ENCODE measurements around the gene SQSTM1. TPM values are rescaled to one million over a fixed set of nuclear protein-coding genes. Genes with fewer than 3 reads are reported as not detected.
"Not testable (repeated sequence)": the region's sequence is repeated elsewhere in the genome, so short reads cannot be mapped to it uniquely, and the experiment has no call there.

Gene SQSTM1
- polyA plus RNA-seq, 4 donors: 135 to 217 (median 172) TPM

DNA sequence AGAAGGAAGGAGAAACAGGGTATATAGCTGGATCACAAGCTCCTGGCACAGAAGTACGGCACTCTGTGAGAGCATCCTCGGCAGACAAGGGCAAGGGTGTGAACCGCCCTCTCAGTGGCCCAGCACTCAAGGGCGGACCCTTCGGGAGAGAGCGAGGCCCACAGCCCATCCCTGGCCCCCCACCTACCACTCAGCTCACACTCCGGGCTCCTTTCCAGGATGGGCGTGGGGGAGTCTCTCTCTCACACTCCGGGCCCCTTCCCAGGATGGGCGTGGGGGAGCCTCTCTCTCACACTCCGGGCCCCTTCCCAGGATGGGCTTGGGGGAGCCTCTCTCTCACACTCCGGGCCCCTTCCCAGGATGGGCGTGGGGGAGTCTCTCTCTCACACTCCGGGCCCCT is 50.8 kb downstream of the SQSTM1 start:
- not testable (repeated sequence) for H3K4me3 ChIP-seq (ENCODE audit: low read depth in 1 of 3, low read length in 3 of 3); H3K27ac ChIP-seq (ENCODE audit: low read depth in 1 of 3, low read length in 2 of 3); H3K4me1 ChIP-seq (ENCODE audit: control insufficient read depth in 3 of 3, insufficient read depth in 2 of 3, low read depth in 1 of 3, low read length in 2 of 3); H3K27me3 ChIP-seq (ENCODE audit: control insufficient read depth in 3 of 3, insufficient read depth in 3 of 3, low read length in 3 of 3); H3K9me3 ChIP-seq (ENCODE audit: control insufficient read depth in 2 of 2, insufficient read depth in 1 of 2, low read depth in 1 of 2, low read length in 1 of 2); FAIRE-seq; DNase-seq
- H3K36me3 ChIP-seq (ENCODE audit: control insufficient read depth in 3 of 3, insufficient read depth in 2 of 3, low read depth in 1 of 3, low read length in 3 of 3): peaks cover 18 to 94% (median 19%) of the 10 kb centered on the region in 3 donors
- 91 to 95% (median 92%) methylated on average over 12 to 14 of the region's 14 CpGs for WGBS, 3 donors

DNA sequence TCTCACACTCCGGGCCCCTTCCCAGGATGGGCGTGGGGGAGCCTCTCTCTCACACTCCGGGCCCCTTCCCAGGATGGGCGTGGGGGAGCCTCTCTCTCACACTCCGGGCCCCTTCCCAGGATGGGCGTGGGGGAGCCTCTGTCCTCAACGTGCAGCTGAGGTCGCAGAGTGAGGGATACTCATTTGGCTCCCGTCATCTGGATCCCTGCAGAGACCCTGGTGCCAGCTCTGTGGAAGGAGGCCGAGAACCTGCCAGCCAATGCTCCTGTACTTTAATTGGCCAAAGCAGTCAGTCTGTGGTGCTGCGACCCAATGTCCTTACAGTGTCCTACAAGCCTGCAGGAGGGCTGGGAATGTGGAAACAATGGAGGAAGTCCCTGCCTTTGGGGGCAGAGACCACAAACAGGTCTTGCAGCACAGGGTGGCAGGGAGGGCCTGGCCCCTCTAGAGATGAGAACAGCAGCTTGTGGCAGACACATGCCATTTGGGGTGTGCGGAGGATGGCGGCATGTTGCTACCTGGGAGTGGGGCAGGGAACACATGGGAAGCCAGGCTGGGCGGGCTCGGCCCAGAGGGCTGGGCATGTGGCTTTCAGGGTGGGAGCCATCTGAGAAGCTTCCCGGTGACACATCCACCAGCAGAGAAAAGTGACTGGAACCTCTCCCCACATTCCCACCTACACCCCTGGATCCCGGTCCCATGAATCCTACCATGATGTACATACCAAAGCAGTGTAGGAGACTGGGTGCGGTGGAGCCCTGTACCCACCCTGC is 51.5 kb downstream of the SQSTM1 start:
- no peak overlapping the region for H3K27ac ChIP-seq (ENCODE audit: low read depth in 1 of 3, low read length in 2 of 3)
- 94 to 97% (median 96%) methylated on average over 14 to 16 of the region's 18 CpGs for WGBS, 3 donors
- FAIRE-seq: no peak
- no peak overlapping the region for H3K4me3 ChIP-seq (ENCODE audit: low read depth in 1 of 3, low read length in 3 of 3)
- no peaks in the 10 kb centered on the region for H3K27me3 ChIP-seq (ENCODE audit: control insufficient read depth in 3 of 3, insufficient read depth in 3 of 3, low read length in 3 of 3)
- no peak for DNase-seq
- no peaks in the 10 kb centered on the region for H3K4me1 ChIP-seq (ENCODE audit: control insufficient read depth in 3 of 3, insufficient read depth in 2 of 3, low read depth in 1 of 3, low read length in 2 of 3)
- peaks cover 18 to 92% (median 18%) of the 10 kb centered on the region in 3 donors for H3K36me3 ChIP-seq (ENCODE audit: control insufficient read depth in 3 of 3, insufficient read depth in 2 of 3, low read depth in 1 of 3, low read length in 3 of 3)
- H3K9me3 ChIP-seq (ENCODE audit: control insufficient read depth in 2 of 2, insufficient read depth in 1 of 2, low read depth in 1 of 2, low read length in 1 of 2): no peaks in the 10 kb centered on the region

DNA sequence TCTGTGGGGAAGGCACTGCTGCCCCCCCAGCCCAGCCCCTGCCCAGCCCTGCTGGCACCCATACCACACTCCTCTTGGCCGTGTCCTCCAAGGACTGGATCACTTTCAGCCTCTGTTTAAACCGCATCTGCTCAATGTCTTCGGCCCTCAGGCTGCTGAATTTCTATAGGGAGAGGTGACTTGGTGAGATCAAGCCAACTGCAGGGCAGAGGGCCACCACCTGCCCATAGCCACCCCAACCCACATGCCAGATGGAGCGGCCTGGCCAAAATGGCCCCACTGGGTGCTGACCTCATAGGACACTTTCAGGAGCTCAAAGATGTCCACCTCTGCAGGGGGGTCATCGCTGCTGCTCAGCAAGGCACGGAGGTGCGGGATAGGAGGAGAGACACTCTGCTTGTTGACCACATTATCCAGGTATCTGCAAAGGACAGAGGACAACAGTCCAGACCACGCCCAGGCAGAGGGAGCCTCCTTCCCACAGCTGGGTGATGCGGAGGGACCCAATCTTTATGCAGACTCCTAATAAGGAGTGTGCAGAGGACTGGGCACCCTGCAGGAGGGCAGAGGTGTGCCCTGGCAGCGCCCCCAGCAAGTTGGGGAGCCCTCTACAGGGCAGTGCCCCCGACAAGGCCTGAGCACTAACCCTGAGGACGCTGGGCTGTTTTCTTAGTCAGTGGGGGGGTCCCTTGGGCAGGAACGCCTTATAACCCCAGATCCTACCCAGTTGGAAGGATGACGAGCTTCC is 52.3 kb downstream of the SQSTM1 start:
- no peak overlapping the region for H3K27ac ChIP-seq (ENCODE audit: low read depth in 1 of 3, low read length in 2 of 3)
- WGBS, 3 donors: 89 to 92% (median 92%) methylated on average over 14 of the region's 14 CpGs
- no peaks in the 10 kb centered on the region for H3K27me3 ChIP-seq (ENCODE audit: control insufficient read depth in 3 of 3, insufficient read depth in 3 of 3, low read length in 3 of 3)
- no peaks in the 10 kb centered on the region for H3K4me1 ChIP-seq (ENCODE audit: control insufficient read depth in 3 of 3, insufficient read depth in 2 of 3, low read depth in 1 of 3, low read length in 2 of 3)
- no peak overlapping the region for H3K4me3 ChIP-seq (ENCODE audit: low read depth in 1 of 3, low read length in 3 of 3)
- no peaks in the 10 kb centered on the region for H3K9me3 ChIP-seq (ENCODE audit: control insufficient read depth in 2 of 2, insufficient read depth in 1 of 2, low read depth in 1 of 2, low read length in 1 of 2)
- DNase-seq (no peak), FAIRE-seq (no peak)
- H3K36me3 ChIP-seq (ENCODE audit: control insufficient read depth in 3 of 3, insufficient read depth in 2 of 3, low read depth in 1 of 3, low read length in 3 of 3): peaks cover 15 to 88% (median 15%) of the 10 kb centered on the region in 3 donors

DNA sequence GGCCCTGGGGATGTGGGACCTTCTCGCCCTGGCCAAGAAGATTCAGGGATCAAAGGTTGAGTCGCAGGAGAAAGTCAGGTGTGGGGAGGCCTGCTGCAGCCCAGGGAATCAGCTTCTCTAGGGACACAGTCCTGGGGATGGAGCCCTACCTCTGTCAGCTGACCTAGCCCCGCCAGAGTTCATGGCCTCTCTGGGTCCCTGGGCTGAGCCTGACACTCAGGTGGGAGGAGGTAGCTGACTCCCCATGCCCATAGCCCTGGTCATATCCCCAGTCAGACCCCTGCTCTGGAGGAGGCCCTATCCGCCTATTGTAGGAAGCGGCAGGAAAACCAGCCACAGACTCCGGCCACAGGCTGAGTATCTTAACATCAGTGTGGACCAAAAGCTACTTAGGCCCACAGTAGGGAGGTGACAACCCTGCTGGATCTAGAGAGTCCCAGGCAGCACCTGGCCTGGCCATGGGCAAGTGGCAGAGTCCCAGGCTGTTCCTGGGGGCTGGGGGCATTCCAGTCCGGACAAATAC is 52.9 kb downstream of the SQSTM1 start:
- DNase-seq (no peak), FAIRE-seq (no peak)
- no peaks in the 10 kb centered on the region for H3K9me3 ChIP-seq (ENCODE audit: control insufficient read depth in 2 of 2, insufficient read depth in 1 of 2, low read depth in 1 of 2, low read length in 1 of 2)
- H3K4me3 ChIP-seq (ENCODE audit: low read depth in 1 of 3, low read length in 3 of 3): no peak overlapping the region
- WGBS, 3 donors: 86 to 90% (median 87%) methylated on average over 7 of the region's 7 CpGs
- no peaks in the 10 kb centered on the region for H3K27me3 ChIP-seq (ENCODE audit: control insufficient read depth in 3 of 3, insufficient read depth in 3 of 3, low read length in 3 of 3)
- no peaks in the 10 kb centered on the region for H3K4me1 ChIP-seq (ENCODE audit: control insufficient read depth in 3 of 3, insufficient read depth in 2 of 3, low read depth in 1 of 3, low read length in 2 of 3)
- no peak overlapping the region for H3K27ac ChIP-seq (ENCODE audit: low read depth in 1 of 3, low read length in 2 of 3)
- H3K36me3 ChIP-seq (ENCODE audit: control insufficient read depth in 3 of 3, insufficient read depth in 2 of 3, low read depth in 1 of 3, low read length in 3 of 3): peaks cover 21 to 88% (median 22%) of the 10 kb centered on the region in 3 donors

DNA sequence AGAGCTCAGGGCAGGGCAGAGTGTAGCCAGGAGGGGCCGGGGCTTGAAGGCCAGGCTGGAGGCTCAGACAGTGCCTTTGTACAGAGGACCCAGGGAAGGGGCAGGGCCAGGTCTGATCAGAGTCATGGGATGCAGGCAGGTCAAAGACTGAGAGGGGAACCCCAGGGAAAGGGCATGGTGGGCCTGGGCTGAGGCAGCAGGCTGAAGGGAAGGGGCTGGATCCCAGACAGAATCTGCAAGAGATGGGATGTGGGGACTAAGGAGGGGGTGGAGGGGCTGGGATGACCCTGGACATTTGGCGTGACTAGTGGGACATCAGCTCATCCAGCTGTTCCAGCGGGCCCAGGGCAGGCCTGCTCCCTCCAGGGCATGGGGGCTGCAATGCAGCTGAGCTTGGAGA is 53.4 kb downstream of the SQSTM1 start:
- no peak for DNase-seq
- WGBS, 3 donors: 97 to 100% (median 98%) methylated on average over 3 of the region's 3 CpGs
- H3K9me3 ChIP-seq (ENCODE audit: control insufficient read depth in 2 of 2, insufficient read depth in 1 of 2, low read depth in 1 of 2, low read length in 1 of 2): no peaks in the 10 kb centered on the region
- H3K36me3 ChIP-seq (ENCODE audit: control insufficient read depth in 3 of 3, insufficient read depth in 2 of 3, low read depth in 1 of 3, low read length in 3 of 3): peaks cover 21 to 88% (median 22%) of the 10 kb centered on the region in 3 donors
- FAIRE-seq: no peak
- no peak overlapping the region for H3K27ac ChIP-seq (ENCODE audit: low read depth in 1 of 3, low read length in 2 of 3)
- H3K4me3 ChIP-seq (ENCODE audit: low read depth in 1 of 3, low read length in 3 of 3): no peak overlapping the region
- no peaks in the 10 kb centered on the region for H3K27me3 ChIP-seq (ENCODE audit: control insufficient read depth in 3 of 3, insufficient read depth in 3 of 3, low read length in 3 of 3)
- H3K4me1 ChIP-seq (ENCODE audit: control insufficient read depth in 3 of 3, insufficient read depth in 2 of 3, low read depth in 1 of 3, low read length in 2 of 3): no peaks in the 10 kb centered on the region

DNA sequence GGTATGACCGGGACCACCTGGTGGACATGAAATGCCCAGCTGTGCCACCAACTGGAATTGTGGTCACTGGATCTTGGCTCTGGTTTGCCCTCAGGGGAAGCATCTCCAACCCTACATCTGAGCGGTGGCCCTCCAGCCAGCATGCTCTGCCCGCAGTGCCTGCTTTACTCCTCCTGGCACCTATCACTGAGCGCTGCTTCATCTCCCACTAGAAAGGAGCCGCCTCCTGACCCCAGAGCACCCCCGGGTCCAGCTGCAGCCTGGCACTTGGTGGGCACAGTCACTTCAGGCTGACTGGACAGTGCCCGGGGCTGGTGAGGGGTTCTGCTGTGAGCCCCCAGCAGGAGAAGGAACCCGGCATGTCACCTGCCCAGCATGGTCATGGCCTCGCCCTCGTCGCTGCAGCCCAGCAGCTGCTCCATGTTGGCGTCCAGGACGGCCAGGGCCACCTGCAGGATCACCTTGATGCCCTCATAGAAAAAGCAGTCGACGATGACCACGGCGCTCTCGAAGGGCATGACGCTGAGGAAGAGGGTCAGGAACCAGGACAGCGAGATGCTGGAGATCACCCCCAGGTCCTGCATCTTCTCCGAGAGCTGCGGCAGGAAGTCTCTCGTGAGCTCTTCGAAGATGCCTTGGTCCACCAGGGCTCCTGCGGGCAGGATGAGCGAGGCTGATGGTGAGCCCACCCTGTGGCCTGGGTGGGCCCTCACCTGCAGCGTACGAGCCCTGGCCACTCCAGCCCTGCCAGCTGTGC is 54.0 kb downstream of the SQSTM1 start:
- WGBS, 3 donors: 96 to 97% (median 96%) methylated on average over 28 of the region's 28 CpGs
- FAIRE-seq: no peak
- no peaks in the 10 kb centered on the region for H3K9me3 ChIP-seq (ENCODE audit: control insufficient read depth in 2 of 2, insufficient read depth in 1 of 2, low read depth in 1 of 2, low read length in 1 of 2)

DNA sequence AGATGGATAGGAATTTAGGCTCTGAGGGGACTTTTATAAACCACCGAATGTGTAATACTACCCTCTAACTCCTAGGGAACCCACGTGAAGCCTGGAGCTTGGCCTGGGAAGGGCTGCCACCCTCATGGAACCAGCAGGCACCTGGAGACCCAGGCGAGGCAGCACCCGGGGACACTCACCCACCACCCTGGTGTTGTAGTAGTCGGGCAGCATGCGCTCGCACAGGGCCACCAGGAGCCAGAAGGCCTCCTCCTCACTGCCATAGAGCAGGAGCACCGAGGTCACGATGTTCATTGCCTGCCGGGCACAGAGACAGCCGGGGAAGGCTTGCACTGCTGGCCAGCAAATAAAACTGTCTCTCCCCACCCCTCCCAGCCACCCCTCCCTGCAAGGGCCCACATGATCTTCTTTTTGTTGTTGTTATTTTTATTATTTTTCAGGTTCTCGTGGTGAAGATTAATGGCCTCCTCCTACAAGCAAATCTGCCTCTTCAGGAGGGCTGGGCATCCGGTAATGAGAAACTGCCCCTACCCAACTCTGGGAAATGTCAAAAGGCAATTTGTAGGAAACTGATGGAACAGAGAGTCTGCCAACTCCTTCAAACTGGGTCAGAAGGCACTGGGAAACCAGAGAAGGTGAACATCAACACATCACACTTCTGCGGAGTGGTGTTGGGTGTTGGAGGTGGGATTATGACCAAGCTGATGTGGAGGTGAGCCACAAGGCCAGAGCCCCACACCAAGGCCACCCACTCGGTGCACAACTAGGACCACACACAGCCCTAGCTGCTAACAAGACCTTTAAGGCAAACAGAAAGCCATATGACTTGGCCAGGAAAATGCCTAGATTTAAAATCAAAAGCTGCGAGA is 55.3 kb downstream of the SQSTM1 start:
- no peak overlapping the region for H3K4me3 ChIP-seq (ENCODE audit: low read depth in 1 of 3, low read length in 3 of 3)
- H3K9me3 ChIP-seq (ENCODE audit: control insufficient read depth in 2 of 2, insufficient read depth in 1 of 2, low read depth in 1 of 2, low read length in 1 of 2): no peaks in the 10 kb centered on the region
- no peaks in the 10 kb centered on the region for H3K27me3 ChIP-seq (ENCODE audit: control insufficient read depth in 3 of 3, insufficient read depth in 3 of 3, low read length in 3 of 3)
- no peak overlapping the region for H3K27ac ChIP-seq (ENCODE audit: low read depth in 1 of 3, low read length in 2 of 3)
- no peak for DNase-seq
- WGBS, 3 donors: 89 to 95% (median 93%) methylated on average over 16 of the region's 16 CpGs
- H3K36me3 ChIP-seq (ENCODE audit: control insufficient read depth in 3 of 3, insufficient read depth in 2 of 3, low read depth in 1 of 3, low read length in 3 of 3): peaks cover 22 to 86% (median 23%) of the 10 kb centered on the region in 3 donors
- no peaks in the 10 kb centered on the region for H3K4me1 ChIP-seq (ENCODE audit: control insufficient read depth in 3 of 3, insufficient read depth in 2 of 3, low read depth in 1 of 3, low read length in 2 of 3)
- FAIRE-seq: no peak

More for the DNA sequence above, 54.0 kb downstream of the SQSTM1 start:
- H3K4me3 ChIP-seq (ENCODE audit: low read depth in 1 of 3, low read length in 3 of 3): no peak overlapping the region
- no peaks in the 10 kb centered on the region for H3K27me3 ChIP-seq (ENCODE audit: control insufficient read depth in 3 of 3, insufficient read depth in 3 of 3, low read length in 3 of 3)
- no peak overlapping the region for H3K27ac ChIP-seq (ENCODE audit: low read depth in 1 of 3, low read length in 2 of 3)
- H3K36me3 ChIP-seq (ENCODE audit: control insufficient read depth in 3 of 3, insufficient read depth in 2 of 3, low read depth in 1 of 3, low read length in 3 of 3): peaks cover 21 to 88% (median 22%) of the 10 kb centered on the region in 3 donors
- DNase-seq: no peak
- no peaks in the 10 kb centered on the region for H3K4me1 ChIP-seq (ENCODE audit: control insufficient read depth in 3 of 3, insufficient read depth in 2 of 3, low read depth in 1 of 3, low read length in 2 of 3)

Data from small intestine (tissue), 7 donors.